Heart left ventricle (tissue), 13 donors: ENCODE data around the gene KCP.

ENCODE experiments used
- CTCF ChIP-seq, 12 donors: fragments of 200-600 bp; sonication (generic) in 4 of 12; IDR thresholded peaks; one replicate each; pipeline versions ENCODE4 v1.5.0 to v1.8.0; 2018 to 2022; ENCODE audit warnings: antibody characterized with exemption in 12 of 12, mild to moderate bottlenecking in 5 of 12
- POLR2A ChIP-seq, 2 donors: fragments of 450-650 bp; IDR thresholded peaks; one replicate each; pipeline ENCODE4 v1.6.1; 2017; ENCODE audit warnings: antibody characterized with exemption in 2 of 2, mild to moderate bottlenecking in 2 of 2, moderate library complexity in 2 of 2
- donor health status: ischemic (EF 13 %, LVEDD 7.1; RV severe dilation, severe dysfunction).
- donor health status: DM: no; HTN: yes; CAD: no.
- donor health status: DM: no; HTN: no; CAD: no.
- donor health status: ischemic (EF 25% LVEDD 6.9; RV normal size, moderate dysfunction).
- donor health status: ischemic (EF 25% LVEDD 5.7; RV mildly dilated, moderate dysfunction).
- donor health status: ischemic (EF 35%, LVEDD 5.7; RV mildly dilated, moderate dysfunction).
- donor health status: nonischemic (EF 11% LVEDD 7.7; RV severe dilation, severe dysfunction).
- donor health status: DM: yes; HTN: yes; CAD: no.
- donor health status: PGD.
- donor health status: ischemic (EF 29% LVEDD 5.4; RV normal size, mild dysfunction).
- donor health status: nonischemic (EF 23%, LVEDD 6.1; RV moderate dilation, normal function).

GRCh38 chr7:128940494-128941322 lies 30.2 kb upstream of the KCP start:
- TF ChIP-seq CTCF (IDR thresholded peaks at IDR 0.05) (no peak), POLR2A (IDR thresholded peaks at IDR 0.05) (no peak)
